Glutamatergic neuron (in vitro differentiated cells): ENCODE results near the gene NGEF. TPM values are rescaled to one million over a fixed set of nuclear protein-coding genes. Genes with fewer than 3 reads are reported as not detected.
"Not testable (repeated sequence)": the region's sequence is repeated elsewhere in the genome, so short reads cannot be mapped to it uniquely, and the experiment has no call there.

Experiments
- DNase-seq: peaks from one replicate; pipeline ENCODE4 v3.0.0; 2022
- H3K27ac Mint-ChIP-seq: one replicate; pipeline ENCODE4 v1.8.0; 2020; ENCODE audit warnings: mild to moderate bottlenecking, mixed read lengths, inconsistent platforms; ENCODE audit not compliant: unreplicated experiment
- H3K27me3 Mint-ChIP-seq: one replicate; pipeline ENCODE4 v1.8.0; 2020; ENCODE audit warnings: mild to moderate bottlenecking, moderate library complexity, mixed read lengths, inconsistent platforms; ENCODE audit not compliant: unreplicated experiment
- H3K36me3 Mint-ChIP-seq: one replicate; pipeline ENCODE4 v1.8.0; 2020; ENCODE audit warnings: mild to moderate bottlenecking, mixed read lengths, inconsistent platforms; ENCODE audit not compliant: unreplicated experiment
- H3K4me1 Mint-ChIP-seq: one replicate; pipeline ENCODE4 v1.8.0; 2020; ENCODE audit warnings: mild to moderate bottlenecking, low read depth, mixed read lengths, inconsistent platforms; ENCODE audit not compliant: unreplicated experiment
- H3K4me3 Mint-ChIP-seq: one replicate; pipeline ENCODE4 v1.8.0; 2020; ENCODE audit warnings: mild to moderate bottlenecking, mixed read lengths, inconsistent platforms; ENCODE audit not compliant: unreplicated experiment
- H3K9me3 Mint-ChIP-seq: one replicate; pipeline ENCODE4 v1.8.0; 2020; ENCODE audit warnings: mild to moderate bottlenecking, moderate library complexity, mixed read lengths, inconsistent platforms; ENCODE audit not compliant: unreplicated experiment
- CTCF ChIP-seq: fragments of 200-600 bp; sonication (generic); IDR thresholded peaks from one replicate; pipeline ENCODE4 v1.5.0; 2021; ENCODE audit not compliant: partially characterized antibody, unreplicated experiment
- total RNA-seq: library from RNA; stranded (reverse); fragmentation: NEBNext Ultra II Directional; extraction: Animal tissue kit (Norgen Biotek cat#: 25700); gene quantifications from one replicate; pipeline ENCODE4 v1.2.1, GENCODE V29; 2021; ENCODE audit not compliant: unreplicated experiment

NGEF gene
- total RNA-seq, 1 donor from 2014 or later, result 7.2 TPM

GRCh38 chr2:232857158-232857563 lies 155.9 kb downstream of the NGEF start:
- Mint-ChIP-seq H3K9me3 (peaks cover 2% of the 10 kb centered on the region), H3K27me3 (peaks cover 2% of the 10 kb centered on the region), H3K4me3 (no peak overlapping the region), H3K4me1 (no peaks in the 10 kb centered on the region), H3K27ac (no peak overlapping the region), H3K36me3 (no peaks in the 10 kb centered on the region)
- no peak for TF ChIP-seq CTCF
- DNase-seq, result no peak

GRCh38 chr2:232854082-232854481 lies 159.0 kb downstream of the NGEF start:
- Mint-ChIP-seq H3K36me3 (no peaks in the 10 kb centered on the region), H3K9me3 (peaks cover 2% of the 10 kb centered on the region)

GRCh38 chr2:232852676-232853075 lies 160.4 kb downstream of the NGEF start:
- DNase-seq, result no peak
- no peaks in the 10 kb centered on the region for H3K36me3 Mint-ChIP-seq
- H3K27ac Mint-ChIP-seq, result peak overlapping the region; percentile 11
- H3K4me1 Mint-ChIP-seq, result no peaks in the 10 kb centered on the region
- no peak for TF ChIP-seq CTCF
- H3K4me3 Mint-ChIP-seq, result no peak overlapping the region
- H3K27me3 Mint-ChIP-seq, result peaks cover 3% of the 10 kb centered on the region
- no peaks in the 10 kb centered on the region for H3K9me3 Mint-ChIP-seq

More at GRCh38 chr2:232854082-232854481, 159.0 kb downstream of the NGEF start:
- TF ChIP-seq CTCF, result no peak
- Mint-ChIP-seq H3K4me3 (no peak overlapping the region), H3K27ac (no peak overlapping the region), H3K4me1 (no peaks in the 10 kb centered on the region), H3K27me3 (peaks cover 2% of the 10 kb centered on the region)
- DNase-seq, result no peak

GRCh38 chr2:232852081-232852480 lies 161.0 kb downstream of the NGEF start:
- H3K4me3 Mint-ChIP-seq, H3K36me3 Mint-ChIP-seq, H3K4me1 Mint-ChIP-seq, H3K27ac Mint-ChIP-seq, DNase-seq, H3K27me3 Mint-ChIP-seq, H3K9me3 Mint-ChIP-seq: not testable (repeated sequence)

- peaks cover 3% of the 10 kb centered on the region for H3K27me3 Mint-ChIP-seq
- no peak for TF ChIP-seq CTCF
- no peaks in the 10 kb centered on the region for H3K4me1 Mint-ChIP-seq
Measured at GRCh38 chr2:232850039-232850438, 163.0 kb downstream of the NGEF start.

GRCh38 chr2:232846055-232846454 lies 167.0 kb downstream of the NGEF start:
- Mint-ChIP-seq H3K27me3 (peaks cover 1% of the 10 kb centered on the region), H3K27ac (no peak overlapping the region), H3K36me3 (no peaks in the 10 kb centered on the region), H3K9me3 (no peaks in the 10 kb centered on the region), H3K4me3 (no peak overlapping the region), H3K4me1 (no peaks in the 10 kb centered on the region)
- TF ChIP-seq CTCF, result no peak
- DNase-seq, result no peak

More at GRCh38 chr2:232850039-232850438, 163.0 kb downstream of the NGEF start:
- no peaks in the 10 kb centered on the region for H3K9me3 Mint-ChIP-seq
- no peak overlapping the region for H3K4me3 Mint-ChIP-seq
- no peak overlapping the region for H3K27ac Mint-ChIP-seq
- no peaks in the 10 kb centered on the region for H3K36me3 Mint-ChIP-seq
- DNase-seq, result no peak
